Endothelial cell of umbilical vein (primary cell): ENCODE data around the gene ZBTB46.

ENCODE experiments used
- TF ChIP-seq, protein P1 (sequence below), 2 donors: IDR thresholded peaks; 1 replicate in 1 of 2; 2 replicates in 1 of 2; pipeline ENCODE4 v1.5.1; 2011; ENCODE audit warnings: low read length in 2 of 2, mild to moderate bottlenecking in 2 of 2, moderate library complexity in 2 of 2, control low read depth in 1 of 2, inconsistent platforms in 1 of 2, low read depth in 1 of 2; ENCODE audit not compliant: insufficient read depth in 1 of 2; ENCODE audit errors: extremely low read depth in 1 of 2
- TF ChIP-seq, protein P2 (sequence below): IDR thresholded peaks from 2 replicates; pipeline ENCODE4 v1.6.1; 2011; ENCODE audit not compliant: insufficient read depth, insufficient read length

DNA sequence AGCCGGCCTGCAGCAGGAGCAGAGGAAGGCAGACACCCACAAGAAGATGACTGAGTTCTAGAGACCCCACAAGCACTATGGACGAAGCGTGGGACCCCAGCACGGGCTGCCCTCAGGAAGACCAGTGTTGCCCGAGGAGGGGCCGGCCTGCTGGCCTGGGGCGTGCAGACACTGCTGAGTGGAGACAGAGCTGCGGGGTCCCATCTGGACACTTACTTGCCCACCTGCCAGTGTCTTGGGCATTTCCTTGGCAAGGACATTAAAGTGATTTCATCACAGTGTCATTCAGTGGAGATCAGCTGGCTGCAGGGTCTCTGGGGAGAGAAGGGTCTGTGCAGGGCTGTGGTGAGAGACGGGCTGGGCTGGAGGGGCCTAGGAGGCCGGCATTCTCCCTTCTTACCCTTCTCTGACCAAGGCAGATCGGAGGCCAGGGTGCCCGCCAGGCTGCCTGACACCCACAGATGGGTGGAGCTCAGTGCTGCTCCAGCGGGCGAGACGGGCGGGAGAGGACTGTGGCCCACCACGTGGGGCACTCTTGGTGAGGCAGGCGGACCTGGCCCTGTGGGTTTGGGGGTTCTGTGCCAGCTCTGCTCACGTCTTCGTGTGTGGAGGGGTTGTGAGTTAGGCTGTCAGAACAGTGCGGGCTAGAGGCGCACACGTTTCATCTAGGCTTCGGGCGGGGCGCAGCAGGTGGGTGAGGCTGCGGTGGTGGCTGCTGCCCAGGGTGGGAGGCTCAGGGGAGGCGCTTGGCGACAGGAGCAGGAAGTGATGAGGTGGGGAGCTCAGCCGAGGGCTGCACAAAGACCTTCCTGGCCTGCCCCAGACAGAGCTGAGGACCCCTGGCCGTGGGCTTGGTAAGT, 95.0 kb downstream of the ZBTB46 start, which contains the start of gene LIME1:
- TF ChIP-seq, protein P1, sequence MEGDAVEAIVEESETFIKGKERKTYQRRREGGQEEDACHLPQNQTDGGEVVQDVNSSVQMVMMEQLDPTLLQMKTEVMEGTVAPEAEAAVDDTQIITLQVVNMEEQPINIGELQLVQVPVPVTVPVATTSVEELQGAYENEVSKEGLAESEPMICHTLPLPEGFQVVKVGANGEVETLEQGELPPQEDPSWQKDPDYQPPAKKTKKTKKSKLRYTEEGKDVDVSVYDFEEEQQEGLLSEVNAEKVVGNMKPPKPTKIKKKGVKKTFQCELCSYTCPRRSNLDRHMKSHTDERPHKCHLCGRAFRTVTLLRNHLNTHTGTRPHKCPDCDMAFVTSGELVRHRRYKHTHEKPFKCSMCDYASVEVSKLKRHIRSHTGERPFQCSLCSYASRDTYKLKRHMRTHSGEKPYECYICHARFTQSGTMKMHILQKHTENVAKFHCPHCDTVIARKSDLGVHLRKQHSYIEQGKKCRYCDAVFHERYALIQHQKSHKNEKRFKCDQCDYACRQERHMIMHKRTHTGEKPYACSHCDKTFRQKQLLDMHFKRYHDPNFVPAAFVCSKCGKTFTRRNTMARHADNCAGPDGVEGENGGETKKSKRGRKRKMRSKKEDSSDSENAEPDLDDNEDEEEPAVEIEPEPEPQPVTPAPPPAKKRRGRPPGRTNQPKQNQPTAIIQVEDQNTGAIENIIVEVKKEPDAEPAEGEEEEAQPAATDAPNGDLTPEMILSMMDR (IDR thresholded peaks at IDR 0.05; ENCODE audit: extremely low read depth in 1 of 2, insufficient read depth in 1 of 2, low read depth in 1 of 2, low read length in 2 of 2): no peak
- TF ChIP-seq, protein P2, sequence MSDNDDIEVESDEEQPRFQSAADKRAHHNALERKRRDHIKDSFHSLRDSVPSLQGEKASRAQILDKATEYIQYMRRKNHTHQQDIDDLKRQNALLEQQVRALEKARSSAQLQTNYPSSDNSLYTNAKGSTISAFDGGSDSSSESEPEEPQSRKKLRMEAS: no peak
